NK-92 (cell line): Measurements from ENCODE around the gene LRRC36.

Source experiments
- DNase-seq: peaks from one replicate; lab custom pipeline; 2025; ENCODE audit not compliant: unreplicated experiment; lab: John Stamatoyannopoulos, UW

The LRRC36 gene

GRCh38 chr16:67294171-67294757 lies 32.4 kb upstream of the LRRC36 start:
- DNase-seq, result no peak

GRCh38 chr16:67294938-67295361 lies 31.7 kb upstream of the LRRC36 start:
- DNase-seq, result no peak

GRCh38 chr16:67296420-67296819 lies 30.2 kb upstream of the LRRC36 start:
- no peak for DNase-seq

DNA sequence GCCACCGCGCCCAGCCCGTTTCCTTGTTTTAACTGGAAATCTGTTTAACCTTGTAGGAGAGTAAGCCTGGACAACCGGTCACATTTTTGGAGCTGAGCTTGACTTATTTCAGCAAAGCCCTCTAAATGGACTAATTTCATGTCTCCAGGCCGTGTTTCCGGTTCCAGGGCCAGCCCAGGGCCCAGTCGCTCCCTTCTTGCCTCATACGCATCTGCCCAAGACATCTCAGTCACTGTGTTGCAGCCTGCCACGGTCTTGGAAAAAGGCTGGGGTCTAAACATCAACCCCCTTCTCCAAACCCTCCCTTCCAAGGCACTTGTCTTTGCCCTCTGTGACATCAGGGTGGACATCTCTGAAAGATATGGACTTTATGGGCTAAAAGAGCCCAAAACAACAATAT lies 28.3 kb upstream of the LRRC36 start:
- no peak for DNase-seq

DNA sequence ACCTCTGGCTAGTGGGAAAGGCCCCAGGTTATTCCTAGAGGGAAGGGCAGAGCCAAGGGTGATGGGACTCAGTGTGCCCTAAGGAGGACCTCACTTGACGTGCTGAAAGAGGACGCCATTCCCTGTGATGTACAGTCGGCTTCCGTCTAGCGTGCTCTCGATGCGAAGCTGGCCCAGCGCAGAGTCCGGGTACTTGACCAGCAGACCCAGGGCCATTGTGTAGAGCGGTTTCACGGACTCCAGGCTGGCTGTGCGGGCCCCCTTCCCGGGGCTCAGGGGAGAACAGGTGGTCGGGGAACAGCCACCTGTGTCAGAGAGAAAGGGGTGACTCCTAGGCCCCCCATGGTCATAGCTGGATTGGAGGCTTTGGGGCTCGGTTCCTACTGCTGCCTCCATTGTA lies 27.3 kb upstream of the LRRC36 start:
- DNase-seq, result no peak

- no peak for DNase-seq
These were observed 25.4 kb upstream of the LRRC36 start for GRCh38 chr16:67301080-67301782.

- DNase-seq, result no peak
These were observed 24.5 kb upstream of the LRRC36 start for GRCh38 chr16:67302076-67302475.

DNA sequence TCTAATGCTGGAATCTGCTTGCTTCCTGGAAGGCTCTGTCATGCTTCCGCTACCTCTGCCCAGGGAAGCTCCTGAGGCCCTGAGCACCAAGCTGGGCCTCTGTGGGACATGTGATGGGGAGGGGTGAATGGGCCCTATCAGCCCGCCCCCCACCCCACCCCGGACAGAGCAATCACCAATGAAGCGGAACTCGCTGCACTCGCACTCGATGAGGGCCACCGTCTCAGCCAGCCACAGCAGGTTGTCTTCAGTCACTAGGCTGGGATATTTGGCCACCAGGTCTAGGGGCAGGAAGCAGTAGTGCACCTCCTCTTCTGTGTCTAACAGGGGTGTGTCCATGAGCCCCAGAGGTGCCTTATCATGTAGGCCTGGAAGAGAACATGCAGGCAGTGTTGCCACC lies 23.6 kb upstream of the LRRC36 start:
- no peak for DNase-seq

- no peak for DNase-seq
These were observed 22.6 kb upstream of the LRRC36 start for GRCh38 chr16:67304020-67304419.

- no peak for DNase-seq
These were observed 21.2 kb upstream of the LRRC36 start for GRCh38 chr16:67305216-67306071.

DNA sequence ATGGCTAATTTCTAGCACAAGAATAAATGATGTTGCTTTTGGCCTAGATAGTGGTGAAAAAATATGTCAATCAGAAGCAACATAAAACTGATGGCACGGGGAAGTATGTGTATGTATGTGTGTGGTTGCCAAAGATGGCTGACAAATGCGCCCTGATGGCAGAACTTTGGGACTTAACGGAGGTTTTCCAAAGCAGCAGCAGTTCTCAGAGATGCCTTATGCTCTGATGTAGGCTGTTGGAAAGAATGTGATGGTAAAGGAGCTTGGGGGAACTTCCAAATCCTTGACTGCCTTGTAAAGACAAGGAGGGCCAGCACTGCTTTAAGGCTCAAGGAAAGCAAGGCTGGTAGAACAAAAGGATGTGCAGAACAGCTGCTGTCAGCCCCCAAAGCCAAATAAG lies 16.1 kb upstream of the LRRC36 start:
- DNase-seq, result no peak

DNA sequence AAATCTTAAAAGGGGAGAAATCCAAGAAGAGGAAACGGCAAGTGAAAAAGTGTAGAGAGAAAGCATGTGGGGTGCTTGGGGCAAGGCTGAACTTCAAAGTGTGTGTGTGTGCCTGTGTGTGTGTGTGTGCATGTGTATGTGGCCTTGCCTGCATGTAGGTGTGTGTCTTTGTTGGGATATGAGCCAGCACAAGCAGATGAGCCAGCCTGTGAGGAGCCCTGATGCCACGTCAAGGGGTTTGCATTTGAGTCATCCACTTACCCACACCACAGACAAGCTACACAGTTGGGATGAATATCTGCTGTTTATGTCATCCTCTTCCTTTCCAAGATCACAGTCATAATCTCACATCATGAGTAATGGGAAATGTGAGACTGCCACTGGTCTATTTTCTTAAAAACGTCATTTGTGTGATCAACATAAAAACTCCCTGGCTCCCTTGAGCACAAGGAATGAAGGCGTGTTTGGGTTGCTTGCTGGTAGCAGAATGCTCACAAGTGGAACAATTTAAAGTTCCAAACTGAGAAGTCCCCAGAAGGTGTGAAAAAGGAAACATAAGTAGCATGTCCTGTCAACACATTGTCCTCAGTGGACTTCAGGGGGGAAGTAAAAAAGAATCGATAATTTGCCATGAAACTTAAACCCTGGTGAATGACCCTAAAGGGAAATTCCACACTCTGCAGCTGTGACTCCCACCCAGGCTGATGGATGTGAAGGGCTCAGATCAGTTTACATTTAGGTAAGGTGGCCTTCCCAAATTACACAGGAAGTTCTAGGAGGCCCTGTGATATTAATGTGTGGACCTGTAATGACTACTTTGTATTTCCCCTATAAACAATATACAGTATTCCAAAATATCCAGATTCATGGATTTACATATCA lies 14.8 kb upstream of the LRRC36 start:
- DNase-seq, result no peak

GRCh38 chr16:67312719-67313118 lies 13.9 kb upstream of the LRRC36 start:
- no peak for DNase-seq

DNA sequence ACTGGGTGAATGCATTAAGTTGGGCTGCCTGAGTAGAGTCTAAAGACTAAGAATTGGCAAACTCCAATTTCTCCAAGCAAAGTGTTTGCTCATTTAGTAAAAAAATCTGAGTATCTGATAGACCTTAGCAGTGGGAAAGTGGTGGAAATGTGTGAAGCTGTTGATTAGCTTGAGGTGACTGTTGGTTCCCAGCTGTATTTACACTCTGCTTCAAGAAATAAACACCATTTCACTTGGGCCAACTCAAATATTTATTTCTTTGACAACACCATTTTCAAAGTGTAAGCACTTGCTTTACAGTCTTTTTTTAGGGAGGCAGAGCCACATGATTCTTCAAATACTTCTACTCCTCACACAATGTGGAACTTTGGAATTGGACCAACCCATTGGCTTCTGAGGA lies 8.8 kb upstream of the LRRC36 start:
- no peak for DNase-seq

DNA sequence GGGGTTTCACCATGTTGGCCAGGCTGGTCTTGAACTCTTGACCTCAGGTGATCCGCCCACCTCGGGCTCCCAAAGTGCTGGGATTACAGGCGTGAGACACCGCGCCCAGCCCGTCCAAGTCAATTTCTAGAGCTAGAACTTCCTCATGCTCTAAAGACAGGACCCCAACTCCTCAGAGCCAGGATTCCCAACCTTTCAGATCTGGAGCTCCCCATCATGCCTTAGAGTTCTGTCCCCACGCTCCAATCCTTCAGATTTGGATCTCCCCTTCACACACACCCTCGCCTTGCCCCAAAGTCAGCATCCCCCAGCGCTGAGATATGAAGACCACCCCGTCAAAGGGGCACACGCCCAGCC lies 522 bp upstream of the LRRC36 start:
- DNase-seq, result no peak

- no peak for DNase-seq
These were observed 1.1 kb downstream of the LRRC36 start for GRCh38 chr16:67327743-67328142.

- DNase-seq, result no peak
These were observed 3.3 kb downstream of the LRRC36 start for GRCh38 chr16:67329901-67330300.

DNA sequence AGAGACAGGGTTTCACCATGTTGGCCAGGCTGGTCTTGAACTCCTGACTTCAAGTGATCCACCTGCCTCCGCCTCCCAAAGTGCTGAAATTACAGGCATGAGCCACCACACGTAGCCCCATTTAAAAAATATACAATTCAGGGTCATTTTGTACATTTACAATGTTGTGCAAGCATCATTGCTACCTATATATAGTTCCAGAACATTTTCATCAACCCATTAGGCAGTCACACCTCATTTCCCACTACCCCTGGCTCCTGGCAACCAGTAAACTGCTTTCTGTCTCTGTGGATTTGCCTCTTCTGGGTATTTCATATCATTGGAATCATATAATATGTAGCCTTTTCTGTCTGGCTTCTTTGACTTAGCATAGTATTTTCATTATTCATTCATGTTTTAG lies 6.7 kb downstream of the LRRC36 start:
- DNase-seq, result no peak

- no peak for DNase-seq
These were observed 9.5 kb downstream of the LRRC36 start for GRCh38 chr16:67336116-67336515.

DNA sequence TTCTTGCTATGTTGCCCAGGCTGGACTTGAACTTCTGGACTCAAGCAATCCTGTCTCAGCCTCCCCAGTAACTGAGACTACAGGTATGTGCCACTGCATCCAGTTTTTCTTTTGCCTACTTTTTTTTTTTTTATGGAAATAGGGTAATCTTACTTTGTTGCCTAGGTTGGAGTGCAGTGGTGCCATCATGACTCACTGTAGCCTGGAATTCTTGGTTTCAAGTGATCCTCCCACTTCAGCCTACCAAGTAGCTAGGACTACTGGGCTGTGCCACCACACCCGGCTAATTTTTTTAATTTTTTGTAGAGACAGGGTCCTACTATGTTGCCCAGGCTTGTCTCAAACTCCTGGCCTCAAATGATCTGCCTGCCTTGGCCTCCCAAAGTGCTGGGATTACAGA lies 10.0 kb downstream of the LRRC36 start:
- DNase-seq, result no peak

DNA sequence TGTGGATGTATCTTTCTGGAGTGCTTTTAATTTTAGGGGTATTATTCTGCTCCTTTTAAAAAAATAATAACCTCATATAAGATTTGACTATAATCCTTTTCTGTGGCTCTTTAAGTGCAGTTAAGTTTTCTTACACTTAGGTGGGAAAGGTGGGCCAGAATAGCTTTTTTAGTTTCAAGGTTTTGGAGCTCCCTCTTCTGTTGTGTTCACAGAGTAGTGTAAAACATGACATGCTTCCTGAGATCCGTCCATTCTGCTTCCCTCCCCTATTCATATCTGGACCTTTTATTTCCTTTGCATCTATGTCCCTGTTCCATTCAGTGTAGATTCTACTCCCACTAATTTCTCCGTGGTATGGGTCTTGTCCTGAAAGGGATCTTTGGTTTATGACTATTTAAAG lies 12.8 kb downstream of the LRRC36 start:
- DNase-seq, result no peak
